SK-N-SH (cell line): ENCODE data around the gene ARHGEF17. TPM values are rescaled to one million over a fixed set of nuclear protein-coding genes. Genes with fewer than 3 reads are reported as not detected.

Source experiments
- CTCF ChIA-PET: fragments of 300-600, 350-600 bp; formaldehyde crosslinking; extraction: SDS; loops from one replicate; lab custom pipeline; 2021; lab: Yijun Ruan, JAX
- POLR2A ChIA-PET: fragments of 350-600 bp; sonication (Branson Sonifier 250); formaldehyde crosslinking; extraction: SDS; loops from one replicate; lab custom pipeline; 2020; ENCODE audit warnings: antibody characterized with exemption, inconsistent platforms; lab: Yijun Ruan, JAX
- DNase-seq: peaks from one replicate; pipeline ENCODE4 v3.0.0; 2012
- H2AFZ ChIP-seq: fragments of 200-600 bp; sonication (generic); 2 replicates; pipeline ENCODE4 v1.8.1; 2016; ENCODE audit warnings: antibody characterized with exemption, mild to moderate bottlenecking, low read depth
- H3F3A ChIP-seq: fragments of 200-600 bp; sonication (generic); replicated peaks from 2 replicates; pipeline ENCODE3; 2016; ENCODE audit warnings: antibody characterized with exemption, mild to moderate bottlenecking; ENCODE audit not compliant: insufficient read depth
- H3K27ac ChIP-seq, 2 experiments: fragments of 200-500 bp in 1 of 2; fragments of 200-600 bp in 1 of 2; sonication (Bioruptor generic) in 1 of 2; sonication (generic), shearing (Covaris generic) in 1 of 2; 2 replicates each; pipeline versions ENCODE4 v1.5.1 to v1.6.1; 2014 to 2016; ENCODE audit warnings: low read depth in 2 of 2, inconsistent platforms in 1 of 2, low read length in 1 of 2, mild to moderate bottlenecking in 1 of 2, mixed read lengths in 1 of 2
- H3K27me3 ChIP-seq: fragments of 200-600 bp; sonication (generic), shearing (Covaris generic); 2 replicates; pipeline ENCODE4 v1.6.1; 2016; ENCODE audit warnings: mixed run types; ENCODE audit not compliant: insufficient read depth
- H3K36me3 ChIP-seq, 2 experiments: fragments of 200-500 bp in 1 of 2; fragments of 200-600 bp in 1 of 2; sonication (Bioruptor generic) in 1 of 2; sonication (generic) in 1 of 2; replicated peaks in 1 of 2; 2 replicates each; pipeline versions ENCODE3 to v1.5.1; 2014 to 2016; ENCODE audit warnings: low read length in 1 of 2, mild to moderate bottlenecking in 1 of 2; ENCODE audit not compliant: insufficient read depth in 2 of 2, control insufficient read depth in 1 of 2
- H3K4me1 ChIP-seq, 2 experiments: fragments of 200-500 bp in 1 of 2; fragments of 200-600 bp in 1 of 2; sonication (Bioruptor generic) in 1 of 2; sonication (generic), shearing (Covaris generic) in 1 of 2; 2 replicates each; pipeline versions ENCODE4 v1.5.1 to v1.6.1; 2014 to 2016; ENCODE audit warnings: low read depth in 1 of 2, low read length in 1 of 2, mixed run types in 1 of 2; ENCODE audit not compliant: insufficient read depth in 2 of 2, control insufficient read depth in 1 of 2
- H3K4me2 ChIP-seq: fragments of 200-600 bp; sonication (generic), shearing (Covaris generic); 2 replicates; pipeline ENCODE4 v1.6.1; 2017; ENCODE audit warnings: mixed run types
- H3K4me3 ChIP-seq, 2 experiments: fragments of 200-500 bp in 1 of 2; fragments of 200-600 bp in 1 of 2; sonication (Bioruptor generic) in 1 of 2; sonication (generic), shearing (Covaris generic) in 1 of 2; 2 replicates each; pipeline versions ENCODE4 v1.5.1 to v1.8.1; 2014 to 2016; ENCODE audit warnings: low read depth in 2 of 2, inconsistent platforms in 1 of 2, low read length in 1 of 2, mild to moderate bottlenecking in 1 of 2, mixed read lengths in 1 of 2, moderate library complexity in 1 of 2
- H3K79me2 ChIP-seq: fragments of 200-600 bp; sonication (generic); 2 replicates; pipeline ENCODE4 v1.8.1; 2017; ENCODE audit warnings: mild to moderate bottlenecking; ENCODE audit not compliant: insufficient read depth
- H3K9ac ChIP-seq: fragments of 200-600 bp; sonication (generic); 2 replicates; pipeline ENCODE4 v1.6.1; 2017; ENCODE audit warnings: mixed run types
- H3K9me2 ChIP-seq: fragments of 200-600 bp; sonication (generic); 2 replicates; pipeline ENCODE4 v1.6.1; 2017; ENCODE audit warnings: mixed run types
- H3K9me3 ChIP-seq: fragments of 200-600 bp; sonication (generic); 2 replicates; pipeline ENCODE4 v1.6.1; 2017; ENCODE audit warnings: mixed run types, mild to moderate bottlenecking, moderate library complexity
- H4K20me1 ChIP-seq: fragments of 200-600 bp; sonication (generic); 2 replicates; pipeline ENCODE4 v1.6.1; 2017; ENCODE audit warnings: mild to moderate bottlenecking, mixed run types; ENCODE audit not compliant: insufficient read depth
- CHD2 ChIP-seq: fragments of 150-350 bp; IDR thresholded peaks from 2 replicates; pipeline ENCODE4 v1.6.1; 2018; ENCODE audit warnings: low read length; ENCODE audit not compliant: partially characterized antibody
- CTCF ChIP-seq: fragments of 200-600 bp; sonication (generic); IDR thresholded peaks from 2 replicates; pipeline ENCODE4 v1.6.1; 2017; ENCODE audit warnings: antibody characterized with exemption, mild to moderate bottlenecking, moderate library complexity
- ELF1 ChIP-seq: IDR thresholded peaks from 2 replicates; pipeline ENCODE4 v1.4.0; 2012
- EP300 ChIP-seq, 2 experiments: IDR thresholded peaks; 2 replicates each; pipeline versions ENCODE4 v1.4.0 to v1.6.1; 2012; ENCODE audit warnings: borderline replicate concordance in 1 of 2, low read depth in 1 of 2, low read length in 1 of 2
- EZH2phosphoT487 ChIP-seq: fragments of 200-600 bp; sonication (generic); IDR thresholded peaks from 2 replicates; pipeline ENCODE4 v1.6.1; 2017; ENCODE audit warnings: low read depth, mixed run types, mild to moderate bottlenecking, antibody characterized with exemption, moderate library complexity, borderline replicate concordance
- FOSL2 ChIP-seq: IDR thresholded peaks from 2 replicates; pipeline ENCODE4 v1.4.0; 2012; ENCODE audit warnings: low read depth, mild to moderate bottlenecking, moderate library complexity, borderline replicate concordance
- FOXJ3 ChIP-seq: sonication (generic); formaldehyde crosslinking; IDR thresholded peaks from 2 replicates; pipeline ENCODE4 v1.5.1; 2020; ENCODE audit warnings: mild to moderate bottlenecking, missing genetic modification reagents
- FOXM1 ChIP-seq: IDR thresholded peaks from 2 replicates; pipeline ENCODE4 v1.4.0; 2012; ENCODE audit warnings: low read depth, mild to moderate bottlenecking
- GABPA ChIP-seq: IDR thresholded peaks from 2 replicates; pipeline ENCODE4 v1.4.0; 2012; ENCODE audit warnings: low read depth, mild to moderate bottlenecking
- JUND ChIP-seq: IDR thresholded peaks from 2 replicates; pipeline ENCODE4 v1.4.0; 2012
- MAX ChIP-seq: IDR thresholded peaks from 2 replicates; pipeline ENCODE4 v1.4.0; 2012; ENCODE audit warnings: low read depth
- MEF2A ChIP-seq: IDR thresholded peaks from 2 replicates; pipeline ENCODE4 v1.4.0; 2012; ENCODE audit warnings: low read depth, borderline replicate concordance
- MXI1 ChIP-seq: IDR thresholded peaks from 2 replicates; pipeline ENCODE4 v1.6.1; 2012; ENCODE audit warnings: mild to moderate bottlenecking, low read depth, low read length, improper control_type of control experiment
- NRF1 ChIP-seq: IDR thresholded peaks from 2 replicates; pipeline ENCODE4 v1.6.1; 2012; ENCODE audit warnings: low read depth, mild to moderate bottlenecking, low read length
- RAD21 ChIP-seq: IDR thresholded peaks from 2 replicates; pipeline ENCODE4 v1.6.1; 2012; ENCODE audit warnings: mild to moderate bottlenecking, low read length
- RCOR1 ChIP-seq: fragments of 150-350 bp; IDR thresholded peaks from 2 replicates; pipeline ENCODE4 v1.6.1; 2017; ENCODE audit warnings: antibody characterized with exemption, low read length
- RFX5 ChIP-seq: IDR thresholded peaks from 2 replicates; pipeline ENCODE4 v1.6.1; 2012; ENCODE audit warnings: mild to moderate bottlenecking, improper control_type of control experiment, low read length
- RXRA ChIP-seq: IDR thresholded peaks from 2 replicates; pipeline ENCODE4 v1.4.0; 2012; ENCODE audit warnings: low read depth, mild to moderate bottlenecking, borderline replicate concordance
- SIN3A ChIP-seq: IDR thresholded peaks from 2 replicates; pipeline ENCODE4 v1.6.1; 2012; ENCODE audit warnings: low read depth, mild to moderate bottlenecking, low read length, moderate library complexity, borderline replicate concordance
- SMC3 ChIP-seq: IDR thresholded peaks from 2 replicates; pipeline ENCODE4 v1.6.1; 2012; ENCODE audit warnings: low read depth, low read length, improper control_type of control experiment
- TAF1 ChIP-seq: IDR thresholded peaks from 2 replicates; pipeline ENCODE4 v1.6.1; 2012; ENCODE audit warnings: low read depth, mild to moderate bottlenecking, low read length, moderate library complexity, borderline replicate concordance
- TCF12 ChIP-seq: IDR thresholded peaks from 2 replicates; pipeline ENCODE4 v1.4.0; 2012
- TEAD4 ChIP-seq: IDR thresholded peaks from 2 replicates; pipeline ENCODE4 v1.4.0; 2012; ENCODE audit warnings: mild to moderate bottlenecking, borderline replicate concordance; ENCODE audit not compliant: insufficient read depth
- YY1 ChIP-seq: IDR thresholded peaks from 2 replicates; pipeline ENCODE4 v1.4.0; 2012; ENCODE audit warnings: low read depth, mild to moderate bottlenecking
- ZBTB33 ChIP-seq: IDR thresholded peaks from 2 replicates; pipeline ENCODE4 v1.4.0; 2012; ENCODE audit warnings: low read depth, borderline replicate concordance
- WGBS: methylation state at CpG from one replicate; pipeline ENCODE4 v1.1.6; 2017; ENCODE audit warnings: low lambda C conversion rate; 5-methylcytosine and 5-hydroxymethylcytosine counted together
- polyA plus RNA-seq, 3 experiments: library from polyadenylated mRNA; depleted of rRNA; stranded (reverse); fragments of >200 nt; gene quantifications; 2 replicates each; pipeline ENCODE4 v1.2.3, GENCODE V29; 2012
- TF ChIP-seq, protein P1 (sequence below): IDR thresholded peaks from 2 replicates; pipeline ENCODE4 v1.6.1; 2012; ENCODE audit warnings: mild to moderate bottlenecking, low read depth, low read length, moderate library complexity

The ARHGEF17 gene
- polyA plus RNA-seq, 1 of the 3 experiments (the other 2 are of a cell fraction) = 45.9 TPM

GRCh38 chr11:73415854-73416615 is 108.0 kb downstream of the ARHGEF17 start:
- Histone ChIP-seq H3K9me2 (no peaks in the 10 kb centered on the region), H3K27me3 (no peaks in the 10 kb centered on the region), H4K20me1 (no peaks in the 10 kb centered on the region), H3K4me2 (peak overlapping the region; percentile 31; the same call in 1 of the 2 replicates), H3K9me3 (no peaks in the 10 kb centered on the region), H3K36me3 (peaks cover 6 to 8% of the 10 kb centered on the region in 2 experiments), H2AFZ (no peak overlapping the region), H3K4me3 (no peak overlapping the region), H3F3A (peaks cover 25% of the 10 kb centered on the region), H3K27ac (peak overlapping the region; percentile 50 to 83; a peak in 3 of 4 replicates), H3K79me2 (no peaks in the 10 kb centered on the region), H3K4me1 (peaks cover 12 to 28% of the 10 kb centered on the region in 2 experiments), H3K9ac (peak overlapping the region; percentile 45; the same call in 1 of the 2 replicates)
- no peak for DNase-seq
- CTCF ChIA-PET = interaction anchor here (1.0 to 5.8 kb wide), 6 partner anchors 9 to 245 kb away, joined by 3 to 24 read pairs (median 7); no protein-coding TSS in a partner anchor
- POLR2A ChIA-PET = no interaction called here
- 28% methylated on average over 3 of the region's 4 CpGs for WGBS
- TF ChIP-seq FOXM1 (no peak), RAD21 (no peak), CTCF (no peak), SMC3 (no peak), JUND (peak; percentile 45), EP300 (IDR thresholded peaks at IDR 0.05; ENCODE audit: borderline replicate concordance in 1 of 2, low read depth in 1 of 2, low read length in 1 of 2) (peak; percentile 27 to 38; a peak in 2 of 4 replicates), ELF1 (no peak), CHD2 (no peak), GABPA (no peak), MXI1 (no peak), NRF1 (no peak), TAF1 (no peak), FOSL2 (peak; percentile 51; the same call in 1 of the 2 replicates), YY1 (no peak), MEF2A (no peak), TEAD4 (no peak), TCF12 (peak; percentile 89), RCOR1 (no peak), ZBTB33 (no peak), SIN3A (no peak), RFX5 (no peak), FOXJ3 (CRISPR knock-in tag) (no peak), RXRA (0 out of 2 replicates have a peak, but pooled peaks have one; percentile 27), MAX (no peak), EZH2phosphoT487 (no peak)
- TF ChIP-seq, protein P1, sequence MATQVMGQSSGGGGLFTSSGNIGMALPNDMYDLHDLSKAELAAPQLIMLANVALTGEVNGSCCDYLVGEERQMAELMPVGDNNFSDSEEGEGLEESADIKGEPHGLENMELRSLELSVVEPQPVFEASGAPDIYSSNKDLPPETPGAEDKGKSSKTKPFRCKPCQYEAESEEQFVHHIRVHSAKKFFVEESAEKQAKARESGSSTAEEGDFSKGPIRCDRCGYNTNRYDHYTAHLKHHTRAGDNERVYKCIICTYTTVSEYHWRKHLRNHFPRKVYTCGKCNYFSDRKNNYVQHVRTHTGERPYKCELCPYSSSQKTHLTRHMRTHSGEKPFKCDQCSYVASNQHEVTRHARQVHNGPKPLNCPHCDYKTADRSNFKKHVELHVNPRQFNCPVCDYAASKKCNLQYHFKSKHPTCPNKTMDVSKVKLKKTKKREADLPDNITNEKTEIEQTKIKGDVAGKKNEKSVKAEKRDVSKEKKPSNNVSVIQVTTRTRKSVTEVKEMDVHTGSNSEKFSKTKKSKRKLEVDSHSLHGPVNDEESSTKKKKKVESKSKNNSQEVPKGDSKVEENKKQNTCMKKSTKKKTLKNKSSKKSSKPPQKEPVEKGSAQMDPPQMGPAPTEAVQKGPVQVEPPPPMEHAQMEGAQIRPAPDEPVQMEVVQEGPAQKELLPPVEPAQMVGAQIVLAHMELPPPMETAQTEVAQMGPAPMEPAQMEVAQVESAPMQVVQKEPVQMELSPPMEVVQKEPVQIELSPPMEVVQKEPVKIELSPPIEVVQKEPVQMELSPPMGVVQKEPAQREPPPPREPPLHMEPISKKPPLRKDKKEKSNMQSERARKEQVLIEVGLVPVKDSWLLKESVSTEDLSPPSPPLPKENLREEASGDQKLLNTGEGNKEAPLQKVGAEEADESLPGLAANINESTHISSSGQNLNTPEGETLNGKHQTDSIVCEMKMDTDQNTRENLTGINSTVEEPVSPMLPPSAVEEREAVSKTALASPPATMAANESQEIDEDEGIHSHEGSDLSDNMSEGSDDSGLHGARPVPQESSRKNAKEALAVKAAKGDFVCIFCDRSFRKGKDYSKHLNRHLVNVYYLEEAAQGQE = no peak
